Peyer's patch (tissue), 4 donors: ENCODE data around the gene STK24. TPM values are rescaled to one million over a fixed set of nuclear protein-coding genes. Genes with fewer than 3 reads are reported as not detected.

Source experiments
- DNase-seq, 3 donors: peaks; one replicate each; pipeline ENCODE4 v3.0.0-alpha.2; 2017 to 2019
- H3K27ac ChIP-seq, 4 donors: fragments of 200-600 bp; sonication (generic); one replicate each; pipeline ENCODE4 v1.5.1; 2016 to 2019
- H3K27me3 ChIP-seq, 2 donors: fragments of 200-600 bp; sonication (generic); one replicate each; pipeline ENCODE4 v1.5.1; 2019
- H3K36me3 ChIP-seq, 3 donors: fragments of 200-600 bp; sonication (generic); one replicate each; pipeline ENCODE4 v1.5.1; 2016 to 2019
- H3K4me1 ChIP-seq, 4 donors: fragments of 200-600 bp; sonication (generic); one replicate each; pipeline ENCODE4 v1.5.1; 2016 to 2019
- H3K4me3 ChIP-seq, 4 donors: fragments of 200-600 bp; sonication (generic); 1 replicate in 3 of 4; 2 replicates in 1 of 4; pipeline ENCODE4 v1.5.1; 2016 to 2019; ENCODE audit warnings: mild to moderate bottlenecking in 1 of 4
- H3K9me3 ChIP-seq, 4 donors: fragments of 200-600 bp; sonication (generic); one replicate each; pipeline ENCODE4 v1.5.1; 2016 to 2019; ENCODE audit warnings: mild to moderate bottlenecking in 1 of 4
- CTCF ChIP-seq, 6 experiments: fragments of 450-650 bp in 4 of 6; fragments of 200-600 bp in 2 of 6; sonication (generic) in 1 of 6; IDR thresholded peaks; one replicate each; pipeline ENCODE4 v1.5.1; 2017 to 2019; ENCODE audit warnings: antibody characterized with exemption in 6 of 6, mild to moderate bottlenecking in 3 of 6, moderate library complexity in 1 of 6
- POLR2A ChIP-seq, 2 donors: fragments of 450-650 bp; IDR thresholded peaks; one replicate each; pipeline ENCODE4 v1.5.1; 2017; ENCODE audit warnings: antibody characterized with exemption in 2 of 2, mild to moderate bottlenecking in 2 of 2, moderate library complexity in 2 of 2
- total RNA-seq, 4 donors: library from RNA; depleted of rRNA; stranded (reverse); fragments of >200 nt; gene quantifications; one replicate each; pipeline ENCODE4 v1.1.0, GENCODE V29; 2016

Gene STK24
- total RNA-seq, 4 donors from 2014 or later: 84.2 to 137 (median 119) TPM

- peaks cover 0 to 5% (median 0%) of the 10 kb centered on the region in 3 donors for H3K36me3 ChIP-seq
- H3K4me1 ChIP-seq: no peaks in the 10 kb centered on the region
- H3K27me3 ChIP-seq: no peaks in the 10 kb centered on the region
- no peak overlapping the region for H3K27ac ChIP-seq
- TF ChIP-seq CTCF (IDR thresholded peaks at IDR 0.05) (no peak), POLR2A (IDR thresholded peaks at IDR 0.05) (no peak)
- peak in 1 of 3 donors; percentile 58 for DNase-seq
- no peak overlapping the region for H3K4me3 ChIP-seq
- H3K9me3 ChIP-seq: no peaks in the 10 kb centered on the region
Measured at GRCh38 chr13:98411617-98412265, 165.2 kb downstream of the STK24 start.

GRCh38 chr13:98411013-98411412 lies 165.9 kb downstream of the STK24 start:
- no peak for TF ChIP-seq CTCF (IDR thresholded peaks at IDR 0.05)
- TF ChIP-seq POLR2A (IDR thresholded peaks at IDR 0.05): no peak
- H3K9me3 ChIP-seq: no peaks in the 10 kb centered on the region
- no peak overlapping the region for H3K27ac ChIP-seq

GRCh38 chr13:98410612-98411011 lies 166.3 kb downstream of the STK24 start:
- Histone ChIP-seq H3K4me3 (no peak overlapping the region), H3K27me3 (no peaks in the 10 kb centered on the region), H3K4me1 (no peaks in the 10 kb centered on the region), H3K36me3 (no peaks in the 10 kb centered on the region), H3K9me3 (no peaks in the 10 kb centered on the region), H3K27ac (no peak overlapping the region)
- TF ChIP-seq CTCF (IDR thresholded peaks at IDR 0.05) (no peak), POLR2A (IDR thresholded peaks at IDR 0.05) (no peak)
- no peak for DNase-seq

More at GRCh38 chr13:98411013-98411412, 165.9 kb downstream of the STK24 start:
- DNase-seq: no peak
- H3K4me3 ChIP-seq: no peak overlapping the region
- H3K36me3 ChIP-seq: peaks cover 0 to under 1% (median 0%) of the 10 kb centered on the region in 3 donors
- H3K4me1 ChIP-seq: no peaks in the 10 kb centered on the region
- no peaks in the 10 kb centered on the region for H3K27me3 ChIP-seq

GRCh38 chr13:98409281-98409680 lies 167.6 kb downstream of the STK24 start:
- no peak for TF ChIP-seq POLR2A (IDR thresholded peaks at IDR 0.05)
- TF ChIP-seq CTCF (IDR thresholded peaks at IDR 0.05): no peak
- Histone ChIP-seq H3K27me3 (no peaks in the 10 kb centered on the region), H3K4me3 (no peak overlapping the region), H3K27ac (no peak overlapping the region), H3K4me1 (no peaks in the 10 kb centered on the region), H3K36me3 (no peaks in the 10 kb centered on the region), H3K9me3 (no peaks in the 10 kb centered on the region)
- DNase-seq: no peak

GRCh38 chr13:98407575-98407974 lies 169.3 kb downstream of the STK24 start:
- DNase-seq: no peak
- Histone ChIP-seq H3K36me3 (no peaks in the 10 kb centered on the region), H3K9me3 (no peaks in the 10 kb centered on the region), H3K27ac (no peak overlapping the region), H3K27me3 (no peaks in the 10 kb centered on the region), H3K4me1 (no peaks in the 10 kb centered on the region), H3K4me3 (no peak overlapping the region)
- TF ChIP-seq POLR2A (IDR thresholded peaks at IDR 0.05) (no peak), CTCF (IDR thresholded peaks at IDR 0.05) (no peak)
